Endometrium (tissue), 2 donors: ENCODE results near the gene PTPN23.

Source experiments
- FAIRE-seq: peaks from 2 replicates; lab custom pipeline; 2012; peaks lifted over from hg19 to GRCh38; lab: Jason Lieb, UNC
- donor health status: control.
- donor health status: control.

The PTPN23 gene

GRCh38 chr3:47420511-47421484, 40.0 kb downstream of the PTPN23 start:
- FAIRE-seq = no peak

- FAIRE-seq = no peak
These were observed 41.2 kb downstream of the PTPN23 start for GRCh38 chr3:47421741-47422649.

- FAIRE-seq = no peak
These were observed 41.9 kb downstream of the PTPN23 start for GRCh38 chr3:47422743-47423142.

GRCh38 chr3:47423548-47424145, 42.8 kb downstream of the PTPN23 start:
- FAIRE-seq = no peak

- FAIRE-seq = no peak
These were observed 43.9 kb downstream of the PTPN23 start for GRCh38 chr3:47424434-47425382.

- no peak for FAIRE-seq
These were observed 44.6 kb downstream of the PTPN23 start for GRCh38 chr3:47425383-47425778.

- no peak for FAIRE-seq
These were observed 45.1 kb downstream of the PTPN23 start for GRCh38 chr3:47425959-47426358.

GRCh38 chr3:47427866-47428265, 47.0 kb downstream of the PTPN23 start:
- FAIRE-seq = no peak

GRCh38 chr3:47428662-47429061, 47.8 kb downstream of the PTPN23 start:
- FAIRE-seq = no peak

GRCh38 chr3:47429476-47430270, 48.9 kb downstream of the PTPN23 start:
- FAIRE-seq = no peak

- FAIRE-seq = no peak
These were observed 49.8 kb downstream of the PTPN23 start for GRCh38 chr3:47430606-47431005.

- no peak for FAIRE-seq
These were observed 50.4 kb downstream of the PTPN23 start for GRCh38 chr3:47431225-47431624.

- FAIRE-seq = no peak
These were observed 51.9 kb downstream of the PTPN23 start for GRCh38 chr3:47432673-47433072.

- no peak for FAIRE-seq
These were observed 53.0 kb downstream of the PTPN23 start for GRCh38 chr3:47433796-47434195.

- no peak for FAIRE-seq
These were observed 54.0 kb downstream of the PTPN23 start for GRCh38 chr3:47434849-47435248.

GRCh38 chr3:47436180-47436579, 55.4 kb downstream of the PTPN23 start:
- FAIRE-seq = no peak

- FAIRE-seq = no peak
These were observed 59.3 kb downstream of the PTPN23 start for GRCh38 chr3:47440131-47440530.

GRCh38 chr3:47441796-47442551, 61.2 kb downstream of the PTPN23 start:
- no peak for FAIRE-seq

GRCh38 chr3:47443611-47443995, 62.8 kb downstream of the PTPN23 start:
- no peak for FAIRE-seq

GRCh38 chr3:47444103-47444502, 63.3 kb downstream of the PTPN23 start:
- FAIRE-seq = no peak
